NK-92 (cell line): ENCODE measurements around the gene OSBPL3.
"Not testable (repeated sequence)": the region's sequence is repeated elsewhere in the genome, so short reads cannot be mapped to it uniquely, and the experiment has no call there.

Source experiments
- DNase-seq: peaks from one replicate; lab custom pipeline; 2025; ENCODE audit not compliant: unreplicated experiment; lab: John Stamatoyannopoulos, UW

Gene OSBPL3

DNA sequence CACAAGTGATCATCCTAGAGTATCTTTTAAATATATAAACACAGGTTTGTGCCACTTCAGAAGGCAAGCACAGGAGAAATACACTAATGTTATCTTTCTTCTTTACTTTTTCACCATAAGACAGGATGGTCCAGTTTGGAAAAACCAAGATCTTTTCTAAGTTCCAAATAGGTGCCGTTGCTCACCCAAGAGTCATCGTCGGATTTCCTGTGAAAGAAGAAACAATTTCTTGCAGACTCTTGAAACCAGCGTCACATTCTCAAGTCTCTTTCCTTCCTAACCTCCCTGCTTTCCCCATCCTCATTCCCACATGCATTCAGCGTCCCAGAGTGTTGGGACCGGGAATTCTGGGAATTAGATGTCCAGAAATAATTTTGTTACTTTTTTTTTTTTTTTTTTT, 179.9 kb downstream of the OSBPL3 start:
- no peak for DNase-seq

DNA sequence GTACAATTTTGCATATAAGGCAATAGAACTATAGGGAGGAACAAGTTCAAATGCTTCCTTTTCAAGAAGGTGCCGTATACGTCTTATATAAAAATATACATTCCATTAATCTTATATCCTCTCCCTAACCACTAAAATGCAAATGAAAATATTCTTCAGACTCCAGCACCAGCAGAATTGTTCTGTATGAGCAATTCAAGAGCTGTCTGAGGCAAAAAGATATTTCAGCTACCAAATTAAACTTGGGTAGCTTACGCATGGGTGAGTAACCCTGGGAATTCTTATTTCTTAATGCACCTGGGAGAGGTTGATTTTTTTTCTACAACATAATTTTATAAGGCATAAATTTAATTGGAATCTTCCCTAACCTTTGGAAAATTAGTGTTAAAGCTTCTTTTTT, 180.5 kb downstream of the OSBPL3 start:
- no peak for DNase-seq

DNA sequence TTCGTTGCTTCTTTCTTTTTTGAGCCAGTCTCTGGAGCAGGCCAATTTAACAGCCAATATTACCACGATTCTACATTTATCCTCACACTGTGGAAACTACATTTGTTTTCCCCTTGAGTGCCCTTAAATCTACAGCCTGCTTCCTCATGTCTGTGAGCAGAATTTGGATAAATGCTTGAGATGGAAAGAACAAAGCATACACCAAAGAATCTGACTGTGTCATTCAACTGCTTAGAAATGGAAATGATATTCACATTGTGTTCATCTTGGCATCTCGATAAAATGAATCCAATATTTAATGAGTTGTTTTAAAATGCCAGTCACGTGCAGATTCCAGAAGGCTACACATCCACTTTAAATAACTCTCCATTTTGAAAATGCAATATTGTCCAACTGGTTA, 181.7 kb downstream of the OSBPL3 start:
- no peak for DNase-seq

GRCh38 chr7:24797270-24797669, 182.7 kb downstream of the OSBPL3 start:
- DNase-seq: no peak

DNA sequence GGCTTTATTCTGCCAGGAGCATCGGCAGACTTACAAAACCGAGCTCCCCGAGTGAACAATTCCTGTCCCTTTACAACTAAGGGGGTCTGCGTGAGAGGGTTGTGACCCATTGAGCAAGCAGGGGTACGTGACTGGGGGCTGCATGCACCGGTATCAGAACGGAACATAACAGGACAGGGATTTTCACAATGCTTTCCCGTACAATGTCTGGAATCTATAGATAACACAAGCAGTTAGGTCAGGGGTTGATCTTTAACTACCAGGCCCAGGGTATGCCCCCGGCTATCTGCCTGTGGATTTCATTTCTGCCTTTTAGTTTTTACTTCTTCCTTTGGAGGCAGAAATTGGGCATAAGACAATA, 184.6 kb downstream of the OSBPL3 start:
- no peak for DNase-seq

- DNase-seq: not testable (repeated sequence)
These were observed 185.1 kb downstream of the OSBPL3 start for GRCh38 chr7:24794751-24795406.

DNA sequence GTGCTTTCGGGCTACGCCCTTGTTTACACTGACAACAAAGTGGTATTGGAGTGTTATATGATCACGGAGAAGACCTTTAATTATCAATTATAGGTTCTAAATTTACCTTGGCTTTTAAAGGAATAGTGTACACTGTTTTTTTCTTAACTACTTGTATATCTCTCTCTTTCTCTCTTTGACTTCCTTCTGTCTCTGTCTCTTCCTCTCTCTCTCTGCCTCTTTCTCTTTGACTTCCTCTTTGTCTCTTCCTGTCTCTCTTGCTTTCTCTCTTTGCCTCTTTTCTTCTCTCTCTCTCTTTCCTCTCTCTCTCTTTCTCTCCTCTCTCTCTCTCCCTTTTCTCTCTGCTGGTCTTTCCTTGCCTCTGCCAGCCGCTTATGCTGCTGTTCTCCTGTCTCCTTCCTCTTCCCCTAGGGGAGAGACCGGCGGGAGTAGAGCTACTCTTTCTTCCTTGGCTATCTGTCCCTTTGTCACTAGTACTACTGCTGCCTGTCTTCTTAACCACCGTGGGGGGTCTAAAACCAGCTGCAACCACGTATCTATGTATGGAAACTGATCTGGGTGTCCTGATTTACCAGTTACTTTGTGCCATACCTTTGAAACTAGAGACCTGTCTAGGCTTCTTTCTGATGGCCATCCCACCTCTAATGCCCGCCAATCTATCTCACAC, 185.9 kb downstream of the OSBPL3 start:
- no peak for DNase-seq

DNA sequence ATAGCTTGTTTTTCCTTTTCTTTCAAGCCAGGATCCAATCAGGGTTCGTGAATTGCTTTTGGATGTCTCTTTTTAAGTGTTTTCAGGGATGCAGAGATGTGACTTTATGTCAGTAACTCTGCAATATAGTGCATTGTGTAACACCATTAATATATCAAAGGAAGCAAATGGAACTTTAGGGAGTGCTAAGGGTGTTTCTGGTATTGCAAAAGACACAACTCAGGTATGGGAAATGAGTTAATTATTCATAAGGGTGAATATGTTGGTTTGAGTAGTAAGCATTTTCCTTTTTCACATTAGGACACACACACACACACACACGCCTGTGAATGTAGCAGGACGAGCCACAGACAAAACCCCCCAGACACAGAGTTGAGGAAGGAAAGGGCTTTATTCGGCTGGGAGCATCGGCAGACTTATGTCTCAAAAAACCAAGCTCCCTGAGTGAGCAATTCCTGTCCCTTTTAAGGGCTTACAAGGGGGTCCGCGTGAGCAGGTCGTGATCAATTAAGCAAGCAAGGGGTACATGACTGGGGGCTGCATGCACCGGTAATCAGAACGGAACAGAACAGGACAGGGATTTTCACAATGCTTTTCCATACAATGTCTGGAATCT, 190.9 kb downstream of the OSBPL3 start:
- DNase-seq: no peak

DNA sequence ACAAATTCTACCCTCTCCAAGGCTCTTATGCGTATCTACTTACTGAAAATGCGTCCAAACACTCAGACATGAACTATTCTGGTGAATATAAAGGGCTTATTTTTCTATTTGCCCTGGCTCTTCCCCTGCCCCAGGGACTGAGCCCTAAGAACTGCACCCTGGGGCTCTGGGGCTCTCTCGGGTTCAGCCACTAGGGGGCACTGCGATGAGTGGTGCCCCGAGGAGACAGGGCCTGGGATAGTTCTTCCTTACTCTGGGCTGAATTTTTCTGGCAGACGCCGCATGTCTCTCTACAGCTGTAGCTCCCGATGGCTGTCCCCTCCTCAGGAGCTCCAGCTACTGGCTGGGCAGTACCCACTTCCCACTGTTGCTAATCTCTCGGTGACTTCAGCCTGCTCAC, 191.9 kb downstream of the OSBPL3 start:
- no peak for DNase-seq

- no peak for DNase-seq
These were observed 193.0 kb downstream of the OSBPL3 start for GRCh38 chr7:24786941-24787340.

DNA sequence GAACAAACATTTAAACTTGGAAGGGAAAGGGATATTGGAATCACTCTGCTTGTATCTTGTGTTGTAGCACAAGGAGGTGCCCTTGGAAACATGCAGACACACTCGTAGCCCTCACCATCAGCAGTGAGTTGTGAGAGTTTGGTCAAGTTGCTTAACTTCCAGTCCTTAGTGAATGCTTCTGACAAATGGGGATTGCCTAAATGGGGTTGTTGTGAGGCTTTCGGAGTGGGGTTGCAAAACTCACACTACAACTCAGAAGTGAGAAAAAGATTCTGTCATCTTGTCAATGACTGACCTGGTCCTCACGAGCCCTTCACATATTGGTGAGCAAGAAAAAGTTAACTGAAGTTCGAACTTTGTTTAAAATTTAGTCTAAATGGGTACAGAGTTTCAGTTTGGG, 193.7 kb downstream of the OSBPL3 start:
- DNase-seq: no peak

DNA sequence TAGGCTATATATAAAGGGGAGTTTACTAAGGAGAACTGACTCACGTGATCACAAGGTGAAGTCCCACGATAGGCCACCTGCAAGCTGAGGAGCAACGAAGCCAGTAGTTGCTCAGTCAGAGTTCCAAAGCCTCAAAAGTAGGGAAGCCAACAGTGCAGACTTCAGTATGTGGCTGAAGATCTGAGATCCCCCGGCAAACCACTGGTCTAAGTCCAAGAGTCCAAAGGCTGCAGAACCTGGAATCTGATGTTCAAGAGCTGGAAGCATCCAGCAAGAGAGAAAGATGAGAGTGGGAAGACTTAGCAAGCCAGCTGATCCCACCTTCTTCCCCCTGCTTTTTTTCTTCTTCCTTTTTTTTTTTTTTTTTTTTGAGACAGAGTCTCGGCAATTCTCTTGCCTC, 195.7 kb downstream of the OSBPL3 start:
- no peak for DNase-seq

- no peak for DNase-seq
These were observed 196.3 kb downstream of the OSBPL3 start for GRCh38 chr7:24783698-24784097.

- no peak for DNase-seq
These were observed 198.9 kb downstream of the OSBPL3 start for GRCh38 chr7:24781106-24781505.

- DNase-seq: no peak
These were observed 200.7 kb downstream of the OSBPL3 start for GRCh38 chr7:24779283-24779655.

DNA sequence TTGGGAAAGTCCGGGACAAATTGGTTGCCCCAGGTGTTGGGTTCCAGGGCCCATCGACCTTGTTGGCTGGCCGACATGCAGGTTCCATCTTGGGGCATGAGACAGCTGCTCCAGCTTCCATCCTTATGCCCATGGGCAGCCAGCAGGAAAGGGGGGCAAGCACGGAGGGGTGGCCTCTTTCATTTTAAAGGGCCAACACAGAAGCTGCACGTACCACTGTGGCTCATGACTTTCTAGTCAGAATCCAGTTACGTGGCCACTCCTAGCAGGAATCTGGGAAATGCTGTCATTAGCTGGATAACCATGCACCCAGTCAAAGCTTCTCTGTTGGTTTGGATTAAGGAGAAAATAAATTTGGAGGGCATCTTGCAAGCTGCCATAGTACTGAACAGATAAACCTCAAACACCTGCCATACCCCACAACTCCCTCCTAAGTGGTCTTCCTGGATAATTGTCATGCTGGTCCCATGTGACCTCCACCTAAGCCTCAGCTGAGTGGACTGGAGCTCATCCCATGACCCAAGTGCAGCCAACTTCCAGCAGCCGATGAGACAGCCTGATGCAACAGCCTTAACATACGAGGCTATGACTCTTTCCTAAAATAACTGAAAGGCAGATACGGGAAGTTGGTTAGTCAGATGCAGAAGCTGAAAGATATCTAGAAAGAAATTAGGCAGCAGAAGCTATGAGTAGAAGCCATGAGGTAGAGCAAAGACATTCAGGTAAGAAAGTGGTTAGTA, 201.3 kb downstream of the OSBPL3 start:
- DNase-seq: no peak

- no peak for DNase-seq
These were observed 202.2 kb downstream of the OSBPL3 start for GRCh38 chr7:24777806-24778205.

GRCh38 chr7:24773646-24774045, 206.3 kb downstream of the OSBPL3 start:
- no peak for DNase-seq

- no peak for DNase-seq
These were observed 210.1 kb downstream of the OSBPL3 start for GRCh38 chr7:24769851-24770250.

- no peak for DNase-seq
These were observed 210.8 kb downstream of the OSBPL3 start for GRCh38 chr7:24769014-24769830.
